ACC112 (cell line): ENCODE measurements around the gene NLRP8.

Source experiments
- H2AFZ ChIP-seq: fragments of 200-600 bp; sonication (generic); one replicate; pipeline ENCODE4 v1.6.0; 2017; ENCODE audit warnings: antibody characterized with exemption, low read length; ENCODE audit not compliant: unreplicated experiment
- H3K27ac ChIP-seq: fragments of 200-600 bp; sonication (generic); 2 replicates; pipeline ENCODE4 v1.5.1; 2014; ENCODE audit warnings: low read depth, mild to moderate bottlenecking, antibody characterized with exemption, low read length, moderate library complexity
- H3K27me3 ChIP-seq: fragments of 200-600 bp; sonication (generic); 2 replicates; pipeline ENCODE4 v1.6.1; 2014; ENCODE audit warnings: mild to moderate bottlenecking, antibody characterized with exemption, low read length, moderate library complexity, mixed read lengths; ENCODE audit not compliant: insufficient read depth
- H3K36me3 ChIP-seq: fragments of 200-600 bp; sonication (generic); 2 replicates; pipeline ENCODE4 v1.6.1; 2016; ENCODE audit warnings: mild to moderate bottlenecking, antibody characterized with exemption, low read length, moderate library complexity, mixed read lengths; ENCODE audit not compliant: insufficient read depth
- H3K4me1 ChIP-seq: fragments of 200-600 bp; sonication (generic); one replicate; pipeline ENCODE4 v1.6.1; 2016; ENCODE audit warnings: low read length, mixed read lengths; ENCODE audit not compliant: insufficient read depth, unreplicated experiment, control insufficient read depth
- H3K4me3 ChIP-seq: fragments of 200-600 bp; sonication (generic); 2 replicates; pipeline ENCODE4 v1.5.1; 2014; ENCODE audit warnings: mild to moderate bottlenecking, low read depth, low read length
- H3K79me2 ChIP-seq: fragments of 200-600 bp; sonication (generic); one replicate; pipeline ENCODE4 v1.6.0; 2016; ENCODE audit warnings: low read length; ENCODE audit not compliant: control insufficient read depth, unreplicated experiment, insufficient read depth

NLRP8 gene

GRCh38 chr19:55947532-55947931 lies at the start of gene NLRP8:
Gene NLRP8 (plus strand): TSS chr19:55947832.
- no peaks in the 10 kb centered on the region for H3K4me1 ChIP-seq

GRCh38 chr19:55898911-55899310 lies 48.7 kb upstream of the NLRP8 start:
- Histone ChIP-seq H2AFZ (no peak overlapping the region), H3K27ac (no peak overlapping the region), H3K4me1 (no peaks in the 10 kb centered on the region), H3K36me3 (no peaks in the 10 kb centered on the region), H3K4me3 (no peak overlapping the region), H3K79me2 (no peaks in the 10 kb centered on the region), H3K27me3 (no peaks in the 10 kb centered on the region)

More at GRCh38 chr19:55947532-55947931, at the start of gene NLRP8:
- Histone ChIP-seq H2AFZ (no peak within 1 kb of the TSS), H3K79me2 (no peaks in the 10 kb centered on the region), H3K27ac (no peak within 1 kb of the TSS), H3K36me3 (no peaks in the 10 kb centered on the region), H3K4me3 (no peak within 1 kb of the TSS), H3K27me3 (no peaks in the 10 kb centered on the region)

DNA sequence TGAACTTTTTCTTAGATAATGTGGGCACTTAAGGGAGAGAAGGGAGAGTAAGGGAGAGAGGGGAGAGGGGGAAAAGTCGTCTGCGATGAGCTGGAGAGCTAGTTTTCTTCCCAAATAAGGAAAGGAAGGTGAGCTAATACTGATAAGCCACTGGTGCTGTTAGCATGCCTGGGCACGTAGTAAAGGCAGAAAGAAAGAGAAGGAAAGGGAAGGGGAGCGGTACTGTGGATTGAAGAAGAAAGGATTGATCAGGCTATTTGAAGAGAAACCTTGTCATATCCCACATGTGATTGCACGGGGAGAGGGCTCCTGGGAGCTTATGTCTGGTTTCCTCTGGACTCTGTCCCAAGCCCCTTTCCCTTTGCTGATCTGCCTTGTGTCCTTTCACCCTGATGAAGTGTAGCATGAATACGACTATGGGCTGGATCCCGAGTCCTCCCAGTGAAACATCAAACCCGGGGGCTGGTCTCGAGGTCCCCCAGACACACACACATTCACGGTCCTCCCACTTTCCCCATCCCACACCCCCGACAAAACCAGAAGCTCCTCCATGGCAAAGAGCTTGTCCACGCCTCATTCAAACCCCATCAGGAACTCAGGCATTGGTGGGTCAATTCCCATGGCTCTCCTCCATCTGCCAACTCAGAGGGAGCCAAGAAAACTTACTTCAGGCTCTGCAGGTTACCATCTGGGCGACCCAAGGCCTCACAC lies 46.1 kb upstream of the NLRP8 start:
- Histone ChIP-seq H2AFZ (no peak overlapping the region), H3K79me2 (no peaks in the 10 kb centered on the region), H3K27ac (no peak overlapping the region), H3K4me1 (no peaks in the 10 kb centered on the region), H3K27me3 (no peaks in the 10 kb centered on the region), H3K4me3 (no peak overlapping the region), H3K36me3 (no peaks in the 10 kb centered on the region)

DNA sequence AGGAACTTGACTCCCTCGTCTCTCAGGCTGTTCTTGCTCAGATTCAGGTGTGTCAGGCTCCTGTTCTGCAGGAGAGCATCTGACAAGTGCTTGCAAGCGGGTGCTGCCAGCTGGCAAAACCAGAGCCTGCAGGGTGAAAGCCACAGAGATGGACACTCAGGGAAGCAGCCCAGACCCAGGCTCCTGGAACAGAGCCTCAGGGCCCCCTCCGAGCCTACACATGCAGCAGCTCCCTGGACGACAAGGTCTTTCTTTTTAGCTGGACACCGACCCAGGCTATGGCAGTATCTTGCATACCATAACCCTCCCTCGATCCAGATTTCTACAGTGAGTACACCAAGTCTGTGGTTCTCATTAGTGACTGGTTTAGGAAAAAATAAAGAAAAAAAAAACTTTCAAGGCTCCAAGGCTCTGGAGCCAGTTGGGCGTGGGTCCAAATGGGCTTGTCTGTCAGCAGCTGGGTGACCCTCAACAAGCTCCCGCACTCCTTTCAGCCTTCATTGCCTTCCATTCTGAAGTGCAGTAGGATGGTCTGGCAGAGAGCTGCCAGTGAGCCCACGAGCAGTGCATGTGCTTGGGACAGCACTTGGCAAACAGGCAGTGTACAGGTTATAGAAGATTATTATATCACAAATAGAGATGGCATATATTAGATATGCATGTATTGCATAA lies 45.4 kb upstream of the NLRP8 start:
- no peak overlapping the region for H2AFZ ChIP-seq
- no peaks in the 10 kb centered on the region for H3K27me3 ChIP-seq
- no peaks in the 10 kb centered on the region for H3K36me3 ChIP-seq
- H3K4me3 ChIP-seq = no peak overlapping the region
- no peak overlapping the region for H3K27ac ChIP-seq
- no peaks in the 10 kb centered on the region for H3K4me1 ChIP-seq
- no peaks in the 10 kb centered on the region for H3K79me2 ChIP-seq

DNA sequence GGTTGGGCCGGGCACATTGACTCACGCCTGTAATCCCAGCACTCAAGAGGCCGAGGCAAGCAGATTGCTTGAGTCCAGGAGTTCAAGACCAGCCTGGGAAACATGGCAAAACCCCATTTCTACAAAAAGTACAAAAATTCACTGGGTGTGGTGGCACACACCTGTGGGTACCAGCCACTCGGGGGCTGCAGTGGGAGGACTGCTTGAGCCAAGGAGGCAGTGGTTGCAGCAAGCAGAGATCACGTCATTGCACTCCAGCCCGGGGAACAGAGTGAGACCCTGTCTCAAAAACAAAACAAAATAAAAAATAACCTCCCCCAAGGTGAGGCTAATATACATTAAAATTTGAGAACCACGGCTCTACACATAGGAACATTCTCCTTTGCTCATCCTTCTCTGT lies 40.3 kb upstream of the NLRP8 start:
- no peak overlapping the region for H3K4me3 ChIP-seq
- no peak overlapping the region for H3K27ac ChIP-seq
- H3K27me3 ChIP-seq = no peaks in the 10 kb centered on the region
- H3K4me1 ChIP-seq = no peaks in the 10 kb centered on the region
- no peak overlapping the region for H2AFZ ChIP-seq
- H3K36me3 ChIP-seq = no peaks in the 10 kb centered on the region
- H3K79me2 ChIP-seq = no peaks in the 10 kb centered on the region

- no peak overlapping the region for H3K27ac ChIP-seq
- H3K4me3 ChIP-seq = no peak overlapping the region
- H2AFZ ChIP-seq = no peak overlapping the region
- H3K27me3 ChIP-seq = no peaks in the 10 kb centered on the region
- no peaks in the 10 kb centered on the region for H3K4me1 ChIP-seq
- H3K79me2 ChIP-seq = no peaks in the 10 kb centered on the region
- no peaks in the 10 kb centered on the region for H3K36me3 ChIP-seq
These were observed 39.9 kb upstream of the NLRP8 start for GRCh38 chr19:55907746-55908145.

GRCh38 chr19:55909801-55910200 lies 37.8 kb upstream of the NLRP8 start:
- Histone ChIP-seq H3K79me2 (no peaks in the 10 kb centered on the region), H3K4me1 (no peaks in the 10 kb centered on the region), H3K4me3 (no peak overlapping the region), H3K27me3 (no peaks in the 10 kb centered on the region), H3K27ac (no peak overlapping the region), H3K36me3 (no peaks in the 10 kb centered on the region), H2AFZ (no peak overlapping the region)

DNA sequence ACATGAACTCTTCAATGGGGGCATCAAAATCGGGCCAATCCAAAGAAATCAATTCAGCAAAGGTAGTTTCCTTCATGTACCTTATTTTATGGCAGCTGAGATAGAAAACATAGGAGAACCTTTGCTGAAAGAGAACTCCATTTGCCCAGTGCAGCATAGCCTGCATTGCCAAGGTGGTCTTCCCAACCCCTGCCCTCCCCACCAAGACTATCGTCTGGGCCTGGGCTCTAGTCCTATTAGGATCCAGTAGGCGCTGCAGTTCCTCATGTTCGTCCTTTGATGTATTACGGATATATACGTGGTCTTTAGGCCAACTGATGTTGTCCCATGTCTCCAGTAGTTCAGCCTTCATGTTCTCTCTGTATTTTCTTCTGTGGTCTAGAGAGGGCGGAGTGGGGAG lies 34.7 kb upstream of the NLRP8 start:
- Histone ChIP-seq H3K4me3 (no peak overlapping the region), H3K27me3 (no peaks in the 10 kb centered on the region), H3K79me2 (no peaks in the 10 kb centered on the region), H2AFZ (no peak overlapping the region), H3K36me3 (no peaks in the 10 kb centered on the region), H3K4me1 (no peaks in the 10 kb centered on the region), H3K27ac (no peak overlapping the region)

GRCh38 chr19:55913643-55914268 lies 33.9 kb upstream of the NLRP8 start:
- Histone ChIP-seq H3K4me1 (no peaks in the 10 kb centered on the region), H3K27me3 (no peaks in the 10 kb centered on the region), H2AFZ (no peak overlapping the region), H3K36me3 (no peaks in the 10 kb centered on the region), H3K4me3 (no peak overlapping the region), H3K27ac (no peak overlapping the region), H3K79me2 (no peaks in the 10 kb centered on the region)

- no peak overlapping the region for H3K4me3 ChIP-seq
- H3K27me3 ChIP-seq = no peaks in the 10 kb centered on the region
- H3K27ac ChIP-seq = no peak overlapping the region
- no peaks in the 10 kb centered on the region for H3K79me2 ChIP-seq
- H2AFZ ChIP-seq = no peak overlapping the region
- H3K4me1 ChIP-seq = no peaks in the 10 kb centered on the region
- no peaks in the 10 kb centered on the region for H3K36me3 ChIP-seq
These were observed 24.1 kb upstream of the NLRP8 start for GRCh38 chr19:55923556-55923955.

DNA sequence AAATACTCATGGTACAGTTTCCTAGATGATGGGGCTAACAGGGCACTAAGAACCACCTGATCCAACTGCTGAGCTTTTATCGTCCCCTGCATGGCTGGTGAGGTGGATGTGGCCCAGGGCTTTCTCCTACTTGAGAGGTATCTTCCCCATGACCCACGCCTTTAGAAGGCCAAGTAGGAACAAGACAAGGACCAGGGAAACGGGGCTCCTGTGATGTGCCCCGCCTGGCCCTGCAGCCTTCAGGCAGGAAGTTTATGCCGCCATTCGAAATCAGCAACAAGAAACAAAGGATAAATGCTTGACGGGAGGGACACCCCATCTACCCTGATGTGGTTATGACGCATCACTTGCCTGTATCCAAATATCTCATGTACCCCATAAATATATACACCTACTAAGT lies 19.6 kb upstream of the NLRP8 start:
- Histone ChIP-seq H3K79me2 (no peaks in the 10 kb centered on the region), H3K27me3 (no peaks in the 10 kb centered on the region), H2AFZ (no peak overlapping the region), H3K27ac (no peak overlapping the region), H3K4me1 (no peaks in the 10 kb centered on the region), H3K4me3 (no peak overlapping the region), H3K36me3 (no peaks in the 10 kb centered on the region)
